NCI-H2081 (cell line): ENCODE data around the gene CORO2B.

Experiments used
- DNase-seq, 2 experiments: peaks; one replicate each; lab custom pipeline; 2025; lab: John Stamatoyannopoulos, UW

Gene CORO2B

GRCh38 chr15:68608206-68608843 is 29.5 kb downstream of the CORO2B start:
- no peak for DNase-seq

GRCh38 chr15:68608844-68609232 is 30.0 kb downstream of the CORO2B start:
- DNase-seq: no peak

- no peak for DNase-seq
Measured at GRCh38 chr15:68609629-68610028, 30.8 kb downstream of the CORO2B start.

GRCh38 chr15:68610825-68611224 is 32.0 kb downstream of the CORO2B start:
- no peak for DNase-seq

- DNase-seq: no peak
Measured at GRCh38 chr15:68612503-68612902, 33.7 kb downstream of the CORO2B start.

GRCh38 chr15:68612979-68613740 is 34.4 kb downstream of the CORO2B start:
- no peak for DNase-seq

GRCh38 chr15:68614286-68615035 is 35.7 kb downstream of the CORO2B start:
- DNase-seq: no peak

- no peak for DNase-seq
Measured at GRCh38 chr15:68615301-68615700, 36.5 kb downstream of the CORO2B start.

GRCh38 chr15:68615811-68616210 is 37.0 kb downstream of the CORO2B start:
- no peak for DNase-seq

- no peak for DNase-seq
Measured at GRCh38 chr15:68616397-68616796, 37.6 kb downstream of the CORO2B start.

GRCh38 chr15:68617001-68617400 is 38.2 kb downstream of the CORO2B start:
- DNase-seq: no peak

- no peak for DNase-seq
Measured at GRCh38 chr15:68617777-68618176, 39.0 kb downstream of the CORO2B start.

GRCh38 chr15:68618394-68618793 is 39.6 kb downstream of the CORO2B start:
- DNase-seq: no peak

GRCh38 chr15:68618908-68619698 is 40.3 kb downstream of the CORO2B start:
- peak; percentile 29 to 60 for DNase-seq

GRCh38 chr15:68620721-68621527 is 42.1 kb downstream of the CORO2B start:
- DNase-seq: peak; percentile 87 to 95

- DNase-seq: no peak
Measured at GRCh38 chr15:68621535-68621934, 42.7 kb downstream of the CORO2B start.

GRCh38 chr15:68623301-68623892 is 44.6 kb downstream of the CORO2B start:
- DNase-seq: no peak

GRCh38 chr15:68625853-68626252 is 47.1 kb downstream of the CORO2B start:
- no peak for DNase-seq

GRCh38 chr15:68626283-68626682 is 47.5 kb downstream of the CORO2B start:
- no peak for DNase-seq

GRCh38 chr15:68626739-68627138 is 47.9 kb downstream of the CORO2B start:
- no peak for DNase-seq

GRCh38 chr15:68627476-68627875 is 48.7 kb downstream of the CORO2B start:
- DNase-seq: no peak
